GM12878 (cell line): Measurements from ENCODE around the gene XKR3. TPM values are rescaled to one million over a fixed set of nuclear protein-coding genes. Genes with fewer than 3 reads are reported as not detected.
"Not testable (repeated sequence)": the region's sequence is repeated elsewhere in the genome, so short reads cannot be mapped to it uniquely, and the experiment has no call there.

Source experiments
- ATAC-seq: fragments of 200-7000 bp; cut with Tn5 transposase; 3 replicates; pipeline ENCODE4 v1.9.1; 2020; ENCODE audit warnings: mild to moderate bottlenecking, moderate library complexity
- BruUV-seq: library from RNA; stranded (reverse); fragments of 400-500 nt; replicated peaks from 2 replicates; lab custom pipeline; 2021; lab: Mats Ljungman, UMichigan
- CTCF ChIA-PET: fragments of 300-600 bp; sonication (Branson Sonifier 250); formaldehyde crosslinking; extraction: SDS; loops from one replicate; lab custom pipeline; 2021; ENCODE audit warnings: inconsistent platforms; lab: Yijun Ruan, JAX
- POLR2A ChIA-PET: fragments of 350-600 bp; formaldehyde crosslinking; extraction: SDS; loops from one replicate; lab custom pipeline; 2021; ENCODE audit warnings: inconsistent platforms; lab: Charles Lee
- RAD21 ChIA-PET: fragments of 300-600 bp; sonication (Branson Sonifier 250); formaldehyde crosslinking; loops from one replicate; lab custom pipeline; 2023; ENCODE audit warnings: antibody characterized with exemption; ENCODE audit not compliant: unreplicated experiment; lab: Charles Lee
- SMC1A ChIA-PET: fragments of 300-600 bp; sonication (Branson Sonifier 250); formaldehyde crosslinking; loops from one replicate; lab custom pipeline; 2023; ENCODE audit not compliant: unreplicated experiment, uncharacterized antibody; lab: Charles Lee
- DNase-seq: peaks from one replicate; pipeline ENCODE4 v3.0.0-alpha.2; 2011; ENCODE audit warnings: low read depth, low spot score
- FAIRE-seq: peaks from 3 replicates; lab custom pipeline; 2011; peaks lifted over from hg19 to GRCh38; lab: Jason Lieb, UNC
- H2AFZ ChIP-seq: 2 replicates; pipeline ENCODE4 v1.6.0; 2011; ENCODE audit warnings: low read depth, low read length, control low read depth; ENCODE audit not compliant: control insufficient read depth
- H3K27ac ChIP-seq: 2 replicates; pipeline ENCODE4 v1.5.1; 2011; ENCODE audit warnings: control low read depth; ENCODE audit not compliant: control insufficient read depth, insufficient read depth
- H3K27me3 ChIP-seq, 2 experiments: replicated peaks in 1 of 2; 2 replicates each; pipeline versions ENCODE4 v1.6.0 to v1.6.1; 2011; ENCODE audit warnings: low read length in 1 of 2; ENCODE audit not compliant: control insufficient read depth in 2 of 2, insufficient read depth in 2 of 2
- H3K36me3 ChIP-seq, 2 experiments: 2 replicates each; pipeline ENCODE4 v1.5.1; 2011; ENCODE audit warnings: low read length in 1 of 2; ENCODE audit not compliant: control insufficient read depth in 2 of 2, insufficient read depth in 2 of 2
- H3K4me1 ChIP-seq: 2 replicates; pipeline ENCODE4 v1.6.1; 2011; ENCODE audit warnings: mild to moderate bottlenecking, low read length, moderate library complexity, mixed read lengths; ENCODE audit not compliant: control insufficient read depth, insufficient read depth
- H3K4me2 ChIP-seq: 2 replicates; pipeline ENCODE4 v1.6.0; 2011; ENCODE audit warnings: control low read depth; ENCODE audit not compliant: control insufficient read depth, insufficient read depth
- H3K4me3 ChIP-seq: fragments of 200-600 bp; sonication (generic); 2 replicates; pipeline ENCODE4 v1.5.1; 2016
- H3K79me2 ChIP-seq: 2 replicates; pipeline ENCODE4 v1.6.0; 2011; ENCODE audit warnings: low read length; ENCODE audit not compliant: control insufficient read depth, insufficient read depth
- H3K9ac ChIP-seq: 2 replicates; pipeline ENCODE4 v1.8.0; 2011; ENCODE audit warnings: low read length, control low read depth, mixed read lengths; ENCODE audit not compliant: control insufficient read depth, insufficient read depth
- H3K9me3 ChIP-seq: replicated peaks from 3 replicates; pipeline ENCODE4 v1.5.1; 2011; ENCODE audit warnings: mild to moderate bottlenecking, low read length; ENCODE audit not compliant: control insufficient read depth, insufficient read depth
- H4K20me1 ChIP-seq: 2 replicates; pipeline ENCODE4 v1.6.0; 2011; ENCODE audit not compliant: control insufficient read depth, insufficient read depth
- WGBS: methylation state at CpG from one replicate; pipeline ENCODE4 v1.1.6; 2016; ENCODE audit warnings: low lambda C conversion rate; ENCODE audit not compliant: insufficient replicate concordance, insufficient coverage; ENCODE audit errors: missing lambda C conversion rate; 5-methylcytosine and 5-hydroxymethylcytosine counted together
- in situ Hi-C: fragments of 300-500 bp; cut with MboI; formaldehyde crosslinking; loops from 9 replicates; pipeline ENCODE4 v1.14.3; 2018; ENCODE audit warnings: mixed read lengths
- intact Hi-C: fragments of 100-400 bp; cut with micrococcal nuclease; formaldehyde crosslinking; loops from one replicate; pipeline ENCODE4 v1.14.2; 2022; ENCODE audit not compliant: unreplicated experiment
- polyA plus RNA-seq, 11 experiments: library from polyadenylated mRNA; depleted of rRNA in 4 of 11; unstranded in 6 of 11; stranded (reverse) in 5 of 11; fragments of >200 nt; fragmentation: Nextera tagmentation in 4 of 11; fragmentation: Illumina TruSeq in 1 of 11; extraction: Ambion mirVana in 4 of 11; extraction: Trizol in 1 of 11; gene quantifications; 1 replicate in 1 of 11; 2 replicates in 10 of 11; pipeline versions ENCODE4 v1.2.1 to v1.2.3, GENCODE V29; 2011 to 2016; ENCODE audit warnings: inconsistent platforms in 2 of 11, missing spikeins in 2 of 11, low read depth in 1 of 11
- total RNA-seq, 4 experiments: library from RNA; depleted of rRNA in 3 of 4; stranded (reverse); fragments of >200 nt in 3 of 4; fragmentation: Illumina TruSeq in 1 of 4; extraction: Trizol in 1 of 4; gene quantifications; 2 replicates each; pipeline versions ENCODE4 v1.2.1 to v1.2.3, GENCODE V29; 2013 to 2021
- TF ChIP-seq, protein P1 (sequence below): IDR thresholded peaks from 2 replicates; pipeline ENCODE4 v1.6.1; 2012; ENCODE audit warnings: mild to moderate bottlenecking, low read depth, low read length

The XKR3 gene
- total and polyA plus RNA-seq, 10 of the 15 experiments (the other 5 are each of a cell fraction or from before 2014, with no cell fraction given): 0.09 to 0.14 TPM; not detected in 8

DNA sequence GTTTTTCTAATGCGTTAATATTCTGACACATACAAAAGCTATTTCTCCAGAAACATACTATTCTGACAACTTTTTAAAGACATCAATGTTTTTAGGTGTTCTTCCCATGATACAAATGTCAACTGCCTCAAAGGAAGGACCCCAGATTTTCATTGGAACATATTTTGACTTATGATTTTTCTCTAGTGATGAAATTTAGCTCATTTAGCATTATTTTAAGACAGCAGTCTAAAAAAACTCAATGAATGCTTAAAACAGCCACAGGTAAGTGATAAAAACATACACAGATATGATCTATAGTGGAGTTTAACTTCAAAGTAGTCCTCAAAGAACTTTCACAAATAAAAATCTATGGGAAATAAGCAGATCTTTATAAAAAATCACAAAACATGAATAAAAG, 24.9 kb downstream of the XKR3 start:
- Histone ChIP-seq H3K4me2 (no peak overlapping the region), H3K9me3 (no peaks in the 10 kb centered on the region), H3K9ac (no peak overlapping the region), H3K4me3 (no peak overlapping the region), H3K4me1 (no peaks in the 10 kb centered on the region), H3K27me3 (no peaks in the 10 kb centered on the region), H2AFZ (no peak overlapping the region), H3K27ac (no peak overlapping the region), H3K36me3 (no peaks in the 10 kb centered on the region), H3K79me2 (no peaks in the 10 kb centered on the region), H4K20me1 (no peaks in the 10 kb centered on the region)
- SMC1A ChIA-PET: no interaction called here
- POLR2A ChIA-PET: no interaction called here
- BruUV-seq: no TSS peak
- in situ Hi-C loops: no loop called here
- no peak for DNase-seq
- RAD21 ChIA-PET: no interaction called here
- intact Hi-C loops: loop anchor here (10.0 kb wide), 1 partner anchor 284 kb away; the partner anchor contains the start of gene IL17RA
- CTCF ChIA-PET: no interaction called here
- no peak for ATAC-seq
- TF ChIP-seq, protein P1, sequence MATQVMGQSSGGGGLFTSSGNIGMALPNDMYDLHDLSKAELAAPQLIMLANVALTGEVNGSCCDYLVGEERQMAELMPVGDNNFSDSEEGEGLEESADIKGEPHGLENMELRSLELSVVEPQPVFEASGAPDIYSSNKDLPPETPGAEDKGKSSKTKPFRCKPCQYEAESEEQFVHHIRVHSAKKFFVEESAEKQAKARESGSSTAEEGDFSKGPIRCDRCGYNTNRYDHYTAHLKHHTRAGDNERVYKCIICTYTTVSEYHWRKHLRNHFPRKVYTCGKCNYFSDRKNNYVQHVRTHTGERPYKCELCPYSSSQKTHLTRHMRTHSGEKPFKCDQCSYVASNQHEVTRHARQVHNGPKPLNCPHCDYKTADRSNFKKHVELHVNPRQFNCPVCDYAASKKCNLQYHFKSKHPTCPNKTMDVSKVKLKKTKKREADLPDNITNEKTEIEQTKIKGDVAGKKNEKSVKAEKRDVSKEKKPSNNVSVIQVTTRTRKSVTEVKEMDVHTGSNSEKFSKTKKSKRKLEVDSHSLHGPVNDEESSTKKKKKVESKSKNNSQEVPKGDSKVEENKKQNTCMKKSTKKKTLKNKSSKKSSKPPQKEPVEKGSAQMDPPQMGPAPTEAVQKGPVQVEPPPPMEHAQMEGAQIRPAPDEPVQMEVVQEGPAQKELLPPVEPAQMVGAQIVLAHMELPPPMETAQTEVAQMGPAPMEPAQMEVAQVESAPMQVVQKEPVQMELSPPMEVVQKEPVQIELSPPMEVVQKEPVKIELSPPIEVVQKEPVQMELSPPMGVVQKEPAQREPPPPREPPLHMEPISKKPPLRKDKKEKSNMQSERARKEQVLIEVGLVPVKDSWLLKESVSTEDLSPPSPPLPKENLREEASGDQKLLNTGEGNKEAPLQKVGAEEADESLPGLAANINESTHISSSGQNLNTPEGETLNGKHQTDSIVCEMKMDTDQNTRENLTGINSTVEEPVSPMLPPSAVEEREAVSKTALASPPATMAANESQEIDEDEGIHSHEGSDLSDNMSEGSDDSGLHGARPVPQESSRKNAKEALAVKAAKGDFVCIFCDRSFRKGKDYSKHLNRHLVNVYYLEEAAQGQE: no peak
- WGBS: 100% methylated on average over 1 of the region's 1 CpG
- no peak for FAIRE-seq

DNA sequence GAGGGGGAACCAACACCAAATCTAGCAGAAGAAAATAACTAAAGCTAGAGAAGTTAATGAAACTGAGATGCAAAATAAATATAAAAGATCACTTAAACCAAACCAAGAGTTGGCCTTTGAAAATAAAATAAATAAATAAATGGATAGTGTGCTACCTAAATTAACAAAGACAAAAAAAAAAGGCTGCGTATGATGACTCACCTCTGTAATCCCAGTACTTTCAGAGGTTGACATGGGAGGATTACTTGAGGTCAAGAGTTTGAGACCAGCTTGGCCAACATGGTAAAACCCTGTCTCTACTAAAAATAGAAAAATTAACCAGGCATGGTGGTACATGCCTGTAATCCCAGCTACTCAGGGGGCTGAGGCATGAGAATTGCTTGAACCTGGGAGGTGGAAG, 29.7 kb downstream of the XKR3 start:
- H3K9me3 ChIP-seq, SMC1A ChIA-PET, H2AFZ ChIP-seq, H3K79me2 ChIP-seq, RAD21 ChIA-PET, H3K9ac ChIP-seq, intact Hi-C loops, in situ Hi-C loops, BruUV-seq, POLR2A ChIA-PET, H3K4me2 ChIP-seq, H3K4me1 ChIP-seq, H3K4me3 ChIP-seq, H3K36me3 ChIP-seq, FAIRE-seq, H3K27me3 ChIP-seq, H3K27ac ChIP-seq, DNase-seq, H4K20me1 ChIP-seq, CTCF ChIA-PET: not testable (repeated sequence)
- WGBS: 38% methylated on average over 1 of the region's 1 CpG
- ATAC-seq: peak; percentile 40; the same call in 2 of the 3 replicates
